ENCODE measurements around the gene SORCS2. TPM values are rescaled to one million over a fixed set of nuclear protein-coding genes. Genes with fewer than 3 reads are reported as not detected.
"Not testable (repeated sequence)": the region's sequence is repeated elsewhere in the genome, so short reads cannot be mapped to it uniquely, and the experiment has no call there.

SORCS2 gene
- polyA plus RNA-seq, 3 donors = 0.46 to 0.55 TPM; not detected in 1

DNA sequence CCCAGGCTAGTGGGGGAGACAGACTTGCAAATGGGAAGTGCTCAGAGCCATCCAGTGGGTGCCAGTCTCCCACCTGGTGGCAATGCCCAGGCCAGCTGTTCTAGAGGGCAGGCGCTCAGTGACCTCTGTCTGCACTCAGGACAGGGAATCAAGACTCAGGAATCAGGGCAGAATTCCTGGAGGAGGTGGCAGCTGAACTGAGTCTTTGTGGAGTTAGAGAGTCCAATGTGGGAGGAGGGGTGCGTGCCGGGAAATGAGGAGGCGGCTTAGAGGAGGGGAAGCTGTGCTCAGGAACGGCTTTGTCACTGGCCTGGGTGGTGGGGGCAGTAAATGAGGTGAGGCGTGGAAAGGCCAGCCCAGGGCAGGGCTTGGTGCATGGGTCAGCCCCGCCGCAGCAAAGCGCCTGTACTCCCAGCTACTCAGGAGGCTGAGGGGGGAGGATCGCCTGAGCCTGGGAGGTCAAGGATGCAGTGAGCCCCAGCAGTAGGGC is 31.3 kb upstream of the SORCS2 start:
- Histone ChIP-seq H3K36me3 (replicated peaks in 1 of 2; ENCODE audit: control insufficient read depth in 1 of 2, insufficient read depth in 2 of 2, low read length in 2 of 2) (no peaks in the 10 kb centered on the region), H3K4me3 (replicated peaks in 1 of 3; ENCODE audit: low read depth in 2 of 3, low read length in 3 of 3) (no peak overlapping the region), H4K20me1 (ENCODE audit: insufficient read depth, low read length) (no peaks in the 10 kb centered on the region), H3K79me2 (ENCODE audit: insufficient read depth, low read length) (no peaks in the 10 kb centered on the region), H3K27ac (ENCODE audit: low read depth in 1 of 2, low read length in 2 of 2) (no peak overlapping the region), H3K4me1 (ENCODE audit: control insufficient read depth in 1 of 2, insufficient read depth in 2 of 2, low read length in 2 of 2) (no peaks in the 10 kb centered on the region), H3K27me3 (ENCODE audit: control insufficient read depth in 2 of 2, insufficient read depth in 2 of 2, low read length in 2 of 2) (peaks cover 0 to 6% of the 10 kb centered on the region in 2 donors), H3K4me2 (replicated peaks; ENCODE audit: extremely low read depth, low read length, poor library complexity, severe bottlenecking) (no peak overlapping the region), H3K9me3 (replicated peaks in 1 of 2; ENCODE audit: control insufficient read depth in 1 of 2, insufficient read depth in 1 of 2, low read length in 2 of 2) (no peaks in the 10 kb centered on the region), H2AFZ (ENCODE audit: insufficient read depth, low read depth, low read length, poor library complexity, severe bottlenecking) (no peak overlapping the region), H3K9ac (ENCODE audit: insufficient read depth, low read length, poor library complexity, severe bottlenecking) (no peak overlapping the region)
- intact Hi-C loops (cut with micrococcal nuclease) = no loop called here
- no peaks in the 10 kb centered on the region for H3K36me3 Mint-ChIP-seq
- no peak for TF ChIP-seq CTCF (IDR thresholded peaks at IDR 0.05)
- 90% methylated on average over 10 of the region's 10 CpGs for WGBS (ENCODE audit: insufficient coverage)
- DNase-seq = no peak
- H3K4me3 Mint-ChIP-seq = no peak overlapping the region
- H3K27me3 Mint-ChIP-seq (ENCODE audit: low read depth in 3 of 3) = peaks cover 5 to 13% (median 8%) of the 10 kb centered on the region in 3 donors
- no peaks in the 10 kb centered on the region for H3K4me1 Mint-ChIP-seq
- peaks cover 0 to 1% (median 0%) of the 10 kb centered on the region in 7 donors for H3K9me3 Mint-ChIP-seq
- no peak overlapping the region for H3K27ac Mint-ChIP-seq

GRCh38 chr4:7161721-7162214 is 30.6 kb upstream of the SORCS2 start:
- no peaks in the 10 kb centered on the region for H4K20me1 ChIP-seq (ENCODE audit: insufficient read depth, low read length)
- H2AFZ ChIP-seq (ENCODE audit: insufficient read depth, low read depth, low read length, poor library complexity, severe bottlenecking) = no peak overlapping the region
- no peak overlapping the region for H3K9ac ChIP-seq (ENCODE audit: insufficient read depth, low read length, poor library complexity, severe bottlenecking)
- DNase-seq = no peak
- no peaks in the 10 kb centered on the region for H3K4me1 ChIP-seq (ENCODE audit: control insufficient read depth in 1 of 2, insufficient read depth in 2 of 2, low read length in 2 of 2)
- H3K4me3 ChIP-seq (replicated peaks in 1 of 3; ENCODE audit: low read depth in 2 of 3, low read length in 3 of 3) = no peak overlapping the region
- Mint-ChIP-seq H3K27ac (no peak overlapping the region), H3K4me1 (no peaks in the 10 kb centered on the region), H3K9me3 (peaks cover 0 to 1% (median 0%) of the 10 kb centered on the region in 7 donors), H3K27me3 (ENCODE audit: low read depth in 3 of 3) (peaks cover under 1 to 6% (median 1%) of the 10 kb centered on the region in 3 donors), H3K4me3 (no peak overlapping the region), H3K36me3 (no peaks in the 10 kb centered on the region)
- H3K9me3 ChIP-seq (replicated peaks in 1 of 2; ENCODE audit: control insufficient read depth in 1 of 2, insufficient read depth in 1 of 2, low read length in 2 of 2) = no peaks in the 10 kb centered on the region
- H3K27me3 ChIP-seq (ENCODE audit: control insufficient read depth in 2 of 2, insufficient read depth in 2 of 2, low read length in 2 of 2) = no peaks in the 10 kb centered on the region
- H3K4me2 ChIP-seq (replicated peaks; ENCODE audit: extremely low read depth, low read length, poor library complexity, severe bottlenecking) = no peak overlapping the region
- TF ChIP-seq CTCF (IDR thresholded peaks at IDR 0.05) = no peak
- 94% methylated on average over 6 of the region's 6 CpGs for WGBS (ENCODE audit: insufficient coverage)
- intact Hi-C loops (cut with micrococcal nuclease) = no loop called here
- H3K79me2 ChIP-seq (ENCODE audit: insufficient read depth, low read length) = no peaks in the 10 kb centered on the region
- no peaks in the 10 kb centered on the region for H3K36me3 ChIP-seq (replicated peaks in 1 of 2; ENCODE audit: control insufficient read depth in 1 of 2, insufficient read depth in 2 of 2, low read length in 2 of 2)
- no peak overlapping the region for H3K27ac ChIP-seq (ENCODE audit: low read depth in 1 of 2, low read length in 2 of 2)

DNA sequence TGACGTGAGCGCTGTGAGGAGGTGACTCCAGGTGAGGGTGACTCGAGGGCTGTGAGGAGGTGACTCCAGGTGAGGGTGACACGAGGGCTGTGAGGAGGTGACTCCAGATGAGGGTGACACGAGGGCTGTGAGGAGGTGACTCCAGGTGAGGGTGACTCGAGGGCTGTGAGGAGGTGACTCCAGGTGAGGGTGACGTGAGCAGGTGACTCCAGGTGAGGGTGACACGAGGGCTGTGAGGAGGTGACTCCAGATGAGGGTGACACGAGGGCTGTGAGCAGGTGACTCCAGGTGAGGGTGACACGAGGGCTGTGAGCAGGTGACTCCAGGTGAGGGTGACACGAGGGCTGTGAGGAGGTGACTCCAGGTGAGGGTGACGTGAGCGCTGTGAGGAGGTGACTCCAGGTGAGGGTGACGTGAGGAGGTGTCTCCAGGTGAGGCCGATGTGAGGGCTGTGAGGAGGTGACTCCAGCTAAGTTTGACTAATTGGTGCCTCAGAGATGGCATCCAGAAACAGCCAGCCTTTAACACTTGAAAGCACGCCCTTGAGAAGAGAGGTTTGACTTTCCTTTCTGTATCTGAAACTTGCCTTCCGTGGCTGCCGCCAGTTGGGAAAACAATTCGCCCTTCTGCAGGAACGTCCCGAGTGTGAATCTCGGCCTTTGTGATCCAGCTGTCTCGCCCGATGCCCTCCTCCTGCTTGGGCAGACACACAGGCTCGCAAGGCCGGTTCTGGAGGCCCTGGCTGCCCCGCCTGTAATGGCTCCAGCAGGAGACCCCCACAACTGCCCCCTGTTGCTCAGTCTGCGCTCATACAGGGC is 27.1 kb upstream of the SORCS2 start:
- H4K20me1 ChIP-seq (ENCODE audit: insufficient read depth, low read length); H3K79me2 ChIP-seq (ENCODE audit: insufficient read depth, low read length); H3K9me3 Mint-ChIP-seq; H3K36me3 ChIP-seq (replicated peaks in 1 of 2; ENCODE audit: control insufficient read depth in 1 of 2, insufficient read depth in 2 of 2, low read length in 2 of 2); H3K27me3 Mint-ChIP-seq (ENCODE audit: low read depth in 3 of 3); H3K27ac ChIP-seq (ENCODE audit: low read depth in 1 of 2, low read length in 2 of 2); H3K27ac Mint-ChIP-seq; H3K9me3 ChIP-seq (replicated peaks in 1 of 2; ENCODE audit: control insufficient read depth in 1 of 2, insufficient read depth in 1 of 2, low read length in 2 of 2); intact Hi-C loops (cut with micrococcal nuclease); H3K36me3 Mint-ChIP-seq; H3K4me1 ChIP-seq (ENCODE audit: control insufficient read depth in 1 of 2, insufficient read depth in 2 of 2, low read length in 2 of 2); H3K4me2 ChIP-seq (replicated peaks; ENCODE audit: extremely low read depth, low read length, poor library complexity, severe bottlenecking); H3K4me3 ChIP-seq (replicated peaks in 1 of 3; ENCODE audit: low read depth in 2 of 3, low read length in 3 of 3); H3K9ac ChIP-seq (ENCODE audit: insufficient read depth, low read length, poor library complexity, severe bottlenecking); H2AFZ ChIP-seq (ENCODE audit: insufficient read depth, low read depth, low read length, poor library complexity, severe bottlenecking); H3K4me1 Mint-ChIP-seq; DNase-seq; H3K27me3 ChIP-seq (ENCODE audit: control insufficient read depth in 2 of 2, insufficient read depth in 2 of 2, low read length in 2 of 2); H3K4me3 Mint-ChIP-seq: not testable (repeated sequence)
- 93% methylated on average over 21 of the region's 28 CpGs for WGBS (ENCODE audit: insufficient coverage)

All from CD14-positive monocyte (primary cell).